ENCODE results near the gene AADACL2.
"Not testable (repeated sequence)": the region's sequence is repeated elsewhere in the genome, so short reads cannot be mapped to it uniquely, and the experiment has no call there.

Gene AADACL2

GRCh38 chr3:151733613-151734012 is at the start of gene AADACL2:
AADACL2 (plus strand) TSS chr3:151733927; CDS start chr3:151734036, 109 bp downstream.
- DNase-seq = no peak

GRCh38 chr3:151684094-151684493 is 49.6 kb upstream of the AADACL2 start:
- no peak for DNase-seq

DNA sequence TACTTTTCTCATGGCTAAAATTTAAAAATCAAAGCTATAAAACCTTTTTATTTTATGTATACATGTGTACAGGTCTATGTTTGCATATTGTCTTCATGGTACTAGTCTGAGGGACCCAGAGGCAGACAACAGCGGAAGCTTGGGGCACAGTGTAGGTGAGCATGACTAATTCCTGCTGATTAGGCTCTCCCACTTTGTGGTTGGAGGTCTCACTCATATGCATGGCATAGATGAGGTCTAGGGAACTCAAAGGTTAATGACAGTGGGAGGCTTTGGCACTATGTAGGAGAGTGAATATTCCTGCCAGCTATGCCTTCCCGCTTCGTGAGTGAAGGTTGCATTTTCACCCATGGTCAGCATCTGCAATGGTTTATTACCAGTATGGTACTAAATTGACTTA is 47.5 kb upstream of the AADACL2 start:
- DNase-seq = no peak

- DNase-seq = no peak
Observed at GRCh38 chr3:151687076-151687475, 46.7 kb upstream of the AADACL2 start.

DNA sequence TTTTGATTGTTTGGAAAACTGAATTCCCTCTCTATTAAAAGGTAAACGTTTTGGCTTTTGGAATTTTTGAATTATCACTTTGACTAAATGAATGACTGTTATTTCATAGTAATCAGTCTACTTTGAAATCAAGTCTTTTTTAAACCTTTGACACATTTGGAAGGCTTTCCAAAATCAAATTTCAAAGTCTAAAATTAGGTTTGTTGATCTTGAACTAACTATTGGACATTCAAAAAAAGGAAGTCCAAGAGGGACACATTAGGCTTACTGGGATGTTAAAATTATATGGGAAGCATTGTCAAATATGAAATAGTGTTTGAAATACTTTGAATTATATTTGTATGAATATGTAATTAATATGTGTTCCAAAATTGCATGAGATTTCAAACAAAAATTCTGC is 45.2 kb upstream of the AADACL2 start:
- DNase-seq = no peak

DNA sequence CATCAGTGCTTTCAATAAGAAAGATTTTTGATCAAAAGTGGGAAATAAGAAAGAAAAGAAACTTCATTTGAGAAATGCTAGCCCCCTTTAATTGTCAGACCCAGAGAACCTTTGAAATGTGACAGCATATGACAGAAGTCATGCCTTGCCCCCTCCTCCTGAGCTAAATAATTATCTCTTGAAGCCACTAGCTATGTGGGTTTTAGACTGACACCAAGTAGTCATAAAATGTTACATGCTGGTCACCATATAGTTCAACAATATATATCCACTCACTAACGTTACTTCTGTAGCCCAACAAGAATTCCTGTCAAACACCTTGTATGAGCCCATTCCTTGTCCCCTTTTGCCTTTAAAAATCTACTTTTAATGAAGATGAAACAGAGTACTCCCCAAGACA is 43.1 kb upstream of the AADACL2 start:
- DNase-seq = no peak

- DNase-seq = no peak
Observed at GRCh38 chr3:151697496-151697895, 36.2 kb upstream of the AADACL2 start.

GRCh38 chr3:151707216-151707615 is 26.5 kb upstream of the AADACL2 start:
- DNase-seq = no peak

DNA sequence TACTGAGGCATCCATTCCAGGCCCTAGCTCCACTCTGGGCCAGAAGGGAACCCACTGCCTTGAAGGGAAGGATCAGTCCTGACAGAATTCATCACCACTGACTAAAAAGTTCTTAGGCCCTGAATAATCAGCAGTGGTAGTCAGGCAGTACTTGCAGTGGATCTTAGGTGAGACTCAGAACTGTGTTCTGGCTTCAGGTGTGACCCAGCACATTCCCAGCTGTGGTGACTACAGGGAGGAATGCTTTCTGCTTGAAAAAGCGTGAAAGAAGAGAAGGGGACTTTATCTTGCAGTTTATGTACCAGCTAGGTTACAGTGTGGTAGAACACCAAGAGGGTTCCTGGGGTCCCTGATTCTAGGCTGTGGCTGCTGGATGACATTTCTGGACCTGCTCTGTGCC is 24.9 kb upstream of the AADACL2 start:
- DNase-seq = no peak

GRCh38 chr3:151709847-151710246 is 23.9 kb upstream of the AADACL2 start:
- no peak for DNase-seq

GRCh38 chr3:151721294-151721693 is 12.4 kb upstream of the AADACL2 start:
- DNase-seq = no peak

- no peak for DNase-seq
Observed at GRCh38 chr3:151722856-151723255, 10.9 kb upstream of the AADACL2 start.

DNA sequence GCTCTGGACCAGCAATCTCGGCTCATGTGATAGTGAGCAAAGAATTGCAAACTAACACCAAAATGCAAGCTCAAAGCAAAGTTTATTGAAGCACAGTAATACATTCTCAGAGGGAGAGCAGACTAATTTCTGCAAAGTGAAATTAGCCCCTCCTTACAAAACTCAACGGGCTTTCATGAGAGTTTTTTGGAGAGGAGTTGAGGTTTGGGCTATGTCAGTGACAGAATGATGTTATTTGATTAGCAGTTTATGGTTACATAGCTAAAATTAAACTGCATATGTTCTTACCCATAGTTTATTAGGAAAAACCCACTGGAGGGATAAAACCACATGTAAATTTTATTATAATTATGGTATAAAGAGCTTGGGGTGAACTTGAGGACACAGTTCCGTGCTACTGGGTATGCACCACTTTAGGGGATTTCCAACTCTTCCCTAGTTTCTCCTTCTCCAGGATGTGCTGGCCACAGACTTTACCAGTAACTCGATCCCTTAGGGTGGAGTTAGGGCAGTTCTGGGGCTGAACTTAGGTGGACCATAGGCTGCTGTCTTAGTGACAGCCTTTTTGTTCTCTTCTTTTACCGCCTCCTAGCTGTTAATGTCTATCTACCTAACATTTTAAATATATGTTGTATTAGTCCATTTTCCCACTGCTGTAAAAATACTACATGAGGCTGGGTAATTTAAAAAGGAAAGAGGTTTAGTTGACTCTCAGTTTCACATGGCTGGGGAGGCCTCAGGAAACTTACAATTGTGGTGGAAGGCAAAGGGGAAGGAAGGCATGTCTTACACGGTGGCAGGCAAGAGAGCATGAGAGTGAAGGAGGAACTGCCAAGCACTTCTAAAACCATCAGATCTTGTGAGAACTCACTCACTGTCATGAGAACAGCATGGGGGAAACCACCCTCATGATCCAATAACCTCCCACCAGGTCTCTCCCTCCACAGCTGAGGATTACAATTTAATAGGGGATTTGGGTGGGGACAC is 8.9 kb upstream of the AADACL2 start:
- no peak for DNase-seq

GRCh38 chr3:151726016-151726415 is 7.7 kb upstream of the AADACL2 start:
- no peak for DNase-seq

- DNase-seq = no peak
Observed at GRCh38 chr3:151732861-151733260, 866 bp upstream of the AADACL2 start.

GRCh38 chr3:151740581-151740980 is 6.9 kb downstream of the AADACL2 start:
- no peak for DNase-seq

- DNase-seq = no peak
Observed at GRCh38 chr3:151743855-151744254, 10.1 kb downstream of the AADACL2 start.

DNA sequence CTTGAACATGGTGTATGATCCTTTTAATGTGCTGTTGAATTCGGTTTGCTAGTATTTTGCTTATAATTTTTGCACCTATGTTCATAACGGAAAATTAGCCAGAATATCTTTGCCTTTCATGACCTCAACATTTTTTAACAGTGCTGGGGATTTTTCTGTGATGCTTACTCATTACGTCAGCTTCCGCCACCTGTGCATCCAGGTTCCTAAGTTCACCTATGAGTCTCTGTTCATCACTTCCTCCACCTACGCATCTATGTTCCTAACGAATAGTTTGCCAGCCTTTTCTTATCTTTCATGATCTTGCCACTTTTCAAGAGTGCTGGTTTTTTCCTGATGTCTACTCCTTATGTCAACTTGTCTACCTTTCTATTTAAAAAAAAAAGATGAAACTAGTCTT is 16.5 kb downstream of the AADACL2 start:
- DNase-seq = no peak

DNA sequence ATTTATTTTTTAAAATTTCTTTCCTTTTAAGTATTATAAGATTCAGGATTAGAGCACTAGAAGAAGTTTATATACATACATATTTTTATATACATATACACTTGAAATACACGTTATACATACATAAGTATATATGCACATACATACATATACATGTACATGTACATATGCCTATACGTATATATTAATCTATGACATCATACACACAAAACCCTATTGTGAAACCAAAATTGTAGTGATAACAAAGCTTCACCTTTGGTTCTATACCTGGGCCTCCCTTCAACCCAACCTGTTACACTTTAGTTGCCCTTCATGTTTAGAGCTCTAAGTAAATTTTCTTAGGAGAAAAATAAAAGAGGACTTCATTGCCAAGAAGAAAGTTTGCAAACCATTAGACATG is 17.0 kb downstream of the AADACL2 start:
- DNase-seq = no peak

DNA sequence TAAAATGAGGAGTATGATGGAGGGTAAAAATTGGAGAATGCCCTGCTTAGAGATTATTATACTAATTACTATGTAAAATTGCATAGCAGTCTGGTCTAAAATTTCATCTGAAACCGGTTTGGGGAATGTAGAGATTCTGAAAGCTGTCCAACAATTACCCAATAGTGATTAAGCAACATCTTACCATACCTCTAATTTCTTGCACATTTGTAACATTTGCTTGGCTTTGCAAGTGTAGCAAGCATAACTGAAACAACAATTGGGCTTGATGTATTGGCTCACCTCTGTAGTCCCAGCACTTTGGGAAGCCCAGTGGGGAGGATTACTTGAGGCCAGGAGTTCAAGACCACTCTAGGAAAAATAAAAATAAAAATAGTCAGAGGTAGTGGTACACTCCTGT is 17.4 kb downstream of the AADACL2 start:
- no peak for DNase-seq

- no peak for DNase-seq
Observed at GRCh38 chr3:151753846-151754245, 20.1 kb downstream of the AADACL2 start.

DNA sequence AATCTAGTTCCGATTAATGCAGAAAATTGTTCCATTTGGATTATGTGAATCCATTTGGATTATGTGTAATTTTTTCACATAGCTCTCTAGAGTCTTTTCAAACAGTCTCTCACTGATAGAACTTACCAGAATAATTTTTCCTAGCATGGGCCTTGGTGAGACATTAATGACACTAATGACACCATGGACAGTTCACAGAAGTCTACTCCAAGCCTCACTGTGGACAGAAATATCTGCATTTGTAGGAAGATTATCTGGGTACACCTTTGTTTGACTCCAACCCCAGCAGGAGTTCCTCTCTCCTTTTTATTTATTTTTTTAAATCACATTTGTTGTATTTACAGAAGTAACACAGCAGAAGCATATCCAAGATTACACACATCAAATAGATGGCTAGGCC is 27.9 kb downstream of the AADACL2 start:
- no peak for DNase-seq

- DNase-seq = not testable (repeated sequence)
Observed at GRCh38 chr3:151764699-151765098, 31.0 kb downstream of the AADACL2 start.

DNA sequence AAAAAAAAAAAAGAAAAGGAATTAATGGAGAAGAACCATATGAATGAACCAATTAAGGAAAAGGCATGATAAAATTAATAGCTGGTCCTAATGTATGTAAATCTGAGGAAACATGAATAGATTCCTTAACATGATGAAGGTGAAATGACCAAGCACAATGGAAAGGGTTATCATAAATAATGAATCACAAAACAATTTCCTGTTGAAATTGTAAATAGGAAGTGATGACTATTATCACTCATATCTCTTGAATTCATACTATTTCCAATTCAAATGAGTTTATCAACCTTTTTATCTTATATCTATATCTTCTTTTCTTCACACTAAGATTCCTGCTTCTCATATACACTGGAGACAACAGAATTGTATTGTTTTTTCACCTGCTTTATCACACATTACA is 32.0 kb downstream of the AADACL2 start:
- DNase-seq = no peak

DNA sequence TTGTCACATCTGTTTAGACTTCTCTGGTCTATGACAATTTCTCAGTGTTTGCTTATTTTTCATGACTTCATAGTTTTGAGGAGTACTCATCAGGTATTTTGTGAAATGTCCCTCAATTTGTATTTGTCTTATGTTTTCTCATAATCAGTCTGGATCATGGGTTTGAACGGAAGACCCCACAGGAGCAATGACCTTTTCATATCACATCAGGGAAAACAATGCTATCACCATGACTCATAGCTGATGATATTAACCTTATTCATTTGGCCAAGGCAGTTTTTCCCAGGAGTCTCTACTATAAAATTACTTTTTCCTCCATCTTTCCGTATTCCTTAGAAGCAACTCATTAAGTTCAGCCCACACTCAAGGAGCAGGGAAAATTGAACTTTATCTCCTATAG is 32.7 kb downstream of the AADACL2 start:
- DNase-seq = no peak
